Thyroid gland (tissue), 4 donors: ENCODE measurements around the gene ARSI. TPM values are rescaled to one million over a fixed set of nuclear protein-coding genes. Genes with fewer than 3 reads are reported as not detected.

Source experiments
- DNase-seq, 2 donors: peaks; one replicate each; pipeline ENCODE4 v3.0.0-alpha.2; 2019
- H3K27ac ChIP-seq, 3 donors: fragments of 200-600 bp; sonication (generic); 1 replicate in 2 of 3; 2 replicates in 1 of 3; pipeline ENCODE4 v1.5.1; 2016 to 2019; ENCODE audit warnings: mild to moderate bottlenecking in 1 of 3, moderate library complexity in 1 of 3
- H3K27me3 ChIP-seq: fragments of 200-600 bp; sonication (generic); one replicate; pipeline ENCODE4 v1.5.1; 2019
- H3K36me3 ChIP-seq, 2 donors: fragments of 200-600 bp; sonication (generic); one replicate each; pipeline ENCODE4 v1.5.1; 2016 to 2019
- H3K4me1 ChIP-seq, 2 donors: fragments of 200-600 bp; sonication (generic); one replicate each; pipeline ENCODE4 v1.5.1; 2017 to 2019
- H3K4me3 ChIP-seq, 3 donors: fragments of 200-600 bp; sonication (generic); replicated peaks in 1 of 3; 1 replicate in 2 of 3; 2 replicates in 1 of 3; pipeline ENCODE4 v1.5.1; 2016; ENCODE audit warnings: mild to moderate bottlenecking in 1 of 3
- H3K9me3 ChIP-seq: fragments of 200-600 bp; sonication (generic); one replicate; pipeline ENCODE4 v1.5.1; 2017
- CTCF ChIP-seq, 6 experiments: fragments of 200-600 bp in 3 of 6; fragments of 450-650 bp in 3 of 6; sonication (generic) in 3 of 6; IDR thresholded peaks; one replicate each; pipeline ENCODE4 v1.5.1; 2016 to 2019; ENCODE audit warnings: antibody characterized with exemption in 6 of 6, mild to moderate bottlenecking in 2 of 6, inconsistent platforms in 1 of 6, moderate library complexity in 1 of 6
- POLR2A ChIP-seq, 2 donors: fragments of 450-650 bp; IDR thresholded peaks; one replicate each; pipeline ENCODE4 v1.6.1; 2017; ENCODE audit warnings: antibody characterized with exemption in 2 of 2, mild to moderate bottlenecking in 2 of 2, moderate library complexity in 1 of 2
- WGBS, 2 donors: methylation state at CpG; one replicate each; pipeline ENCODE4 v1.1.5; 2017; 5-methylcytosine and 5-hydroxymethylcytosine counted together
- intact Hi-C: fragments of 100-400 bp; cut with DNase I; formaldehyde crosslinking; loops from one replicate; pipeline ENCODE4 v1.15.1; 2023
- total RNA-seq, 4 donors: library from RNA; depleted of rRNA; stranded (reverse); fragments of >200 nt; gene quantifications; one replicate each; pipeline ENCODE4 v1.2.3, GENCODE V29; 2016

The ARSI gene
- total RNA-seq, 4 donors from 2014 or later = 0.22 to 0.67 TPM; not detected in 2

- Histone ChIP-seq H3K4me1 (no peaks in the 10 kb centered on the region), H3K27me3 (no peaks in the 10 kb centered on the region), H3K27ac (no peak overlapping the region), H3K4me3 (no peak overlapping the region), H3K9me3 (no peaks in the 10 kb centered on the region), H3K36me3 (no peaks in the 10 kb centered on the region)
- TF ChIP-seq POLR2A (IDR thresholded peaks at IDR 0.05) (no peak), CTCF (IDR thresholded peaks at IDR 0.05) (no peak)
- DNase-seq = no peak
- 89 to 93% methylated on average over 7 of the region's 7 CpGs for WGBS, 2 donors
- intact Hi-C loops = no loop called here
Measured at GRCh38 chr5:150262502-150262901, 40.2 kb downstream of the ARSI start.

GRCh38 chr5:150261231-150261630 is 41.5 kb downstream of the ARSI start:
- DNase-seq = no peak
- 62 to 72% methylated on average over 8 of the region's 8 CpGs for WGBS, 2 donors
- intact Hi-C loops = no loop called here
- TF ChIP-seq POLR2A (IDR thresholded peaks at IDR 0.05) (no peak), CTCF (IDR thresholded peaks at IDR 0.05) (no peak)
- no peak overlapping the region for H3K4me3 ChIP-seq
- H3K36me3 ChIP-seq = no peaks in the 10 kb centered on the region
- no peaks in the 10 kb centered on the region for H3K4me1 ChIP-seq
- H3K27ac ChIP-seq = no peak overlapping the region
- H3K27me3 ChIP-seq = no peaks in the 10 kb centered on the region
- no peaks in the 10 kb centered on the region for H3K9me3 ChIP-seq

- no peak for DNase-seq
Measured at GRCh38 chr5:150258130-150258529, 44.6 kb downstream of the ARSI start.

GRCh38 chr5:150257424-150257823 is 45.3 kb downstream of the ARSI start:
- 72 to 82% methylated on average over 6 of the region's 11 CpGs for WGBS, 2 donors
- intact Hi-C loops = no loop called here

More at GRCh38 chr5:150258130-150258529, 44.6 kb downstream of the ARSI start:
- Histone ChIP-seq H3K4me1 (no peaks in the 10 kb centered on the region), H3K36me3 (no peaks in the 10 kb centered on the region), H3K27ac (no peak overlapping the region), H3K4me3 (no peak overlapping the region), H3K27me3 (no peaks in the 10 kb centered on the region), H3K9me3 (no peaks in the 10 kb centered on the region)
- intact Hi-C loops = no loop called here
- 65 to 71% methylated on average over 6 of the region's 6 CpGs for WGBS, 2 donors
- TF ChIP-seq POLR2A (IDR thresholded peaks at IDR 0.05) = no peak
- no peak for TF ChIP-seq CTCF (IDR thresholded peaks at IDR 0.05)

GRCh38 chr5:150256410-150257064 is 46.2 kb downstream of the ARSI start:
- WGBS, 2 donors = 77 to 81% methylated on average over 9 to 10 of the region's 12 CpGs
- H3K4me1 ChIP-seq = no peaks in the 10 kb centered on the region
- H3K9me3 ChIP-seq = no peaks in the 10 kb centered on the region
- no peak for DNase-seq
- intact Hi-C loops = no loop called here
- H3K4me3 ChIP-seq = no peak overlapping the region
- no peaks in the 10 kb centered on the region for H3K36me3 ChIP-seq
- H3K27me3 ChIP-seq = no peaks in the 10 kb centered on the region
- H3K27ac ChIP-seq = no peak overlapping the region
- TF ChIP-seq CTCF (IDR thresholded peaks at IDR 0.05) (no peak), POLR2A (IDR thresholded peaks at IDR 0.05) (no peak)

More at GRCh38 chr5:150257424-150257823, 45.3 kb downstream of the ARSI start:
- H3K36me3 ChIP-seq = no peaks in the 10 kb centered on the region
- H3K27ac ChIP-seq = no peak overlapping the region
- H3K4me3 ChIP-seq = no peak overlapping the region
- H3K4me1 ChIP-seq = no peaks in the 10 kb centered on the region
- H3K9me3 ChIP-seq = no peaks in the 10 kb centered on the region
- no peaks in the 10 kb centered on the region for H3K27me3 ChIP-seq
- DNase-seq = no peak
- TF ChIP-seq POLR2A (IDR thresholded peaks at IDR 0.05) = no peak
